Tibial nerve (tissue), 4 donors: Measurements from ENCODE around the gene LRRC37B.

Experiments used
- EP300 ChIP-seq, 2 donors: sonication (generic); formaldehyde crosslinking; IDR thresholded peaks; one replicate each; pipeline ENCODE4 v1.6.1; 2017; ENCODE audit warnings: antibody characterized with exemption in 2 of 2, mild to moderate bottlenecking in 1 of 2
- POLR2A ChIP-seq, 2 donors: fragments of 450-650 bp; IDR thresholded peaks; one replicate each; pipeline ENCODE4 v1.6.1; 2017; ENCODE audit warnings: antibody characterized with exemption in 2 of 2, mild to moderate bottlenecking in 2 of 2, moderate library complexity in 2 of 2
- TF ChIP-seq, protein P1 (sequence below), 5 experiments: fragments of 200-600 bp in 3 of 5; fragments of 450-650 bp in 2 of 5; sonication (generic) in 3 of 5; IDR thresholded peaks; one replicate each; pipeline ENCODE4 v1.5.1; 2016 to 2019; ENCODE audit warnings: antibody characterized with exemption in 5 of 5, mild to moderate bottlenecking in 3 of 5, moderate library complexity in 2 of 5

DNA sequence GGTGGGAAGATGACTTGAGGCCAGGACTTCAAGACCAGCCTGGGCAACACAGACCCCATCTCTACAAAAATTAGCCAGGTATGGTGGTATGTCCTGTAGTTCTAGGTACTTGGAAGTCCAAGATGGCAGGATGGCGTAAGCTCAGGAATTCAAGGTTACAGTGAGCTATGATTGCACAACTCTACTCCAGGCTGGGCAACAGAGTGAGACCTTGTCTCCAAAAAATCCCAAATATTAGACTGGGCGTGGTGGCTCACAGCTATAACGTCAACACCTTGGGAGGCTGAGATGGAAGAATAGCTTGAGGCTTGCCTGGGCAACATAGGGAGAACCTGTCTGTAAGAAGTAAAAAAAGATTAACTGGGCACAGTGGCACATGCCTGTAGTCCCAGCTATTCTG is 39.5 kb upstream of the LRRC37B start:
- TF ChIP-seq POLR2A (IDR thresholded peaks at IDR 0.05) (no peak), EP300 (IDR thresholded peaks at IDR 0.05) (no peak)
- TF ChIP-seq, protein P1, sequence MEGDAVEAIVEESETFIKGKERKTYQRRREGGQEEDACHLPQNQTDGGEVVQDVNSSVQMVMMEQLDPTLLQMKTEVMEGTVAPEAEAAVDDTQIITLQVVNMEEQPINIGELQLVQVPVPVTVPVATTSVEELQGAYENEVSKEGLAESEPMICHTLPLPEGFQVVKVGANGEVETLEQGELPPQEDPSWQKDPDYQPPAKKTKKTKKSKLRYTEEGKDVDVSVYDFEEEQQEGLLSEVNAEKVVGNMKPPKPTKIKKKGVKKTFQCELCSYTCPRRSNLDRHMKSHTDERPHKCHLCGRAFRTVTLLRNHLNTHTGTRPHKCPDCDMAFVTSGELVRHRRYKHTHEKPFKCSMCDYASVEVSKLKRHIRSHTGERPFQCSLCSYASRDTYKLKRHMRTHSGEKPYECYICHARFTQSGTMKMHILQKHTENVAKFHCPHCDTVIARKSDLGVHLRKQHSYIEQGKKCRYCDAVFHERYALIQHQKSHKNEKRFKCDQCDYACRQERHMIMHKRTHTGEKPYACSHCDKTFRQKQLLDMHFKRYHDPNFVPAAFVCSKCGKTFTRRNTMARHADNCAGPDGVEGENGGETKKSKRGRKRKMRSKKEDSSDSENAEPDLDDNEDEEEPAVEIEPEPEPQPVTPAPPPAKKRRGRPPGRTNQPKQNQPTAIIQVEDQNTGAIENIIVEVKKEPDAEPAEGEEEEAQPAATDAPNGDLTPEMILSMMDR (IDR thresholded peaks at IDR 0.05) = no peak
